HepG2 (cell line): ENCODE results near the gene ADH4. TPM values are rescaled to one million over a fixed set of nuclear protein-coding genes. Genes with fewer than 3 reads are reported as not detected.

ENCODE experiments used
- ATAC-seq: fragments of 200-7000 bp; cut with Tn5 transposase; 3 replicates; pipeline ENCODE4 v1.9.1; 2020; ENCODE audit warnings: mild to moderate bottlenecking, moderate library complexity
- BruUV-seq: library from RNA; stranded (reverse); fragments of 400-500 nt; replicated peaks from 2 replicates; lab custom pipeline; 2021; lab: Mats Ljungman, UMichigan
- CTCF ChIA-PET: fragments of 300-600 bp; formaldehyde crosslinking; extraction: SDS; loops from one replicate; lab custom pipeline; 2021; ENCODE audit warnings: low total read pairs, inconsistent platforms, low intra/inter-chr PET ratio; lab: Yijun Ruan, JAX
- POLR2A ChIA-PET: fragments of 350-600 bp; sonication (Branson Sonifier 250); formaldehyde crosslinking; loops from one replicate; lab custom pipeline; 2020; ENCODE audit warnings: antibody characterized with exemption, inconsistent platforms; lab: Yijun Ruan, JAX
- DNase-seq: peaks from one replicate; pipeline ENCODE4 v3.0.0-alpha.2; 2015; ENCODE audit warnings: low spot score
- FAIRE-seq: peaks from 3 replicates; lab custom pipeline; 2011; peaks lifted over from hg19 to GRCh38; lab: Jason Lieb, UNC
- H2AFZ ChIP-seq: one replicate; pipeline ENCODE4 v1.6.1; 2011; ENCODE audit warnings: low read length, inconsistent platforms
- H3K27ac ChIP-seq: fragments of 300-600 bp; 3 replicates; pipeline ENCODE4 v1.8.0; 2011; ENCODE audit warnings: mixed run types, mild to moderate bottlenecking, mixed read lengths, low read length, inconsistent platforms; ENCODE audit not compliant: insufficient read depth; ENCODE audit errors: extremely low read length
- H3K27me3 ChIP-seq, 2 experiments: fragments of 200-600 bp in 1 of 2; 2 replicates in 1 of 2; 3 replicates in 1 of 2; pipeline versions ENCODE4 v1.6.0 to v1.8.0; 2011; ENCODE audit warnings: low read length in 2 of 2, mild to moderate bottlenecking in 2 of 2, moderate library complexity in 2 of 2, inconsistent platforms in 1 of 2; ENCODE audit not compliant: insufficient read depth in 2 of 2, control insufficient read depth in 1 of 2
- H3K36me3 ChIP-seq, 2 experiments: fragments of 200-600 bp in 1 of 2; replicated peaks in 1 of 2; 2 replicates in 1 of 2; 3 replicates in 1 of 2; pipeline versions ENCODE4 v1.5.1 to v1.8.0; 2011; ENCODE audit warnings: low read length in 2 of 2, inconsistent platforms in 1 of 2; ENCODE audit not compliant: insufficient read depth in 2 of 2, control insufficient read depth in 1 of 2
- H3K4me1 ChIP-seq: 2 replicates; pipeline ENCODE4 v1.5.1; 2012; ENCODE audit warnings: low read length, inconsistent platforms; ENCODE audit not compliant: insufficient read depth
- H3K4me2 ChIP-seq: 2 replicates; pipeline ENCODE4 v1.6.0; 2011; ENCODE audit warnings: low read depth, low read length, inconsistent platforms
- H3K4me3 ChIP-seq, 3 experiments: fragments of 200-600 bp in 1 of 3; sonication (generic), shearing (Covaris generic) in 1 of 3; replicated peaks in 1 of 3; 2 replicates each; pipeline ENCODE4 v1.5.1; 2011 to 2016; ENCODE audit warnings: low read length in 3 of 3, inconsistent platforms in 2 of 3, low read depth in 2 of 3, mild to moderate bottlenecking in 2 of 3, control low read depth in 1 of 3, mixed read lengths in 1 of 3; ENCODE audit not compliant: insufficient read depth in 1 of 3
- H3K79me2 ChIP-seq: one replicate; pipeline ENCODE4 v1.6.1; 2011; ENCODE audit warnings: low read length, inconsistent platforms; ENCODE audit not compliant: insufficient read depth
- H3K9ac ChIP-seq: 2 replicates; pipeline ENCODE4 v1.6.0; 2011; ENCODE audit warnings: mild to moderate bottlenecking, low read depth, low read length, inconsistent platforms; ENCODE audit not compliant: insufficient read depth
- H3K9me3 ChIP-seq: 2 replicates; pipeline ENCODE4 v1.5.1; 2012; ENCODE audit warnings: mild to moderate bottlenecking, low read length
- H4K20me1 ChIP-seq: 2 replicates; pipeline ENCODE4 v1.6.0; 2011; ENCODE audit warnings: inconsistent platforms, mild to moderate bottlenecking, low read length, moderate library complexity; ENCODE audit not compliant: insufficient read depth
- ATRX ChIP-seq: sonication (generic); formaldehyde crosslinking; IDR thresholded peaks from 2 replicates; pipeline ENCODE4 v1.4.0; 2020; ENCODE audit warnings: missing genetic modification reagents, borderline replicate concordance
- CBFB ChIP-seq: sonication (generic); formaldehyde crosslinking; IDR thresholded peaks from 2 replicates; pipeline ENCODE4 v1.4.0; 2020; ENCODE audit warnings: missing genetic modification reagents
- FOXO4 ChIP-seq: sonication (generic); formaldehyde crosslinking; conservative IDR thresholded peaks from 2 replicates; pipeline ENCODE4 v1.8.1; 2023; ENCODE audit warnings: missing genetic modification reagents
- NFKB2 ChIP-seq: sonication (generic); formaldehyde crosslinking; IDR thresholded peaks from 2 replicates; pipeline ENCODE4 v1.4.0; 2020; ENCODE audit warnings: missing genetic modification reagents, borderline replicate concordance
- NR1H2 ChIP-seq: sonication (generic); formaldehyde crosslinking; IDR thresholded peaks from 2 replicates; pipeline ENCODE4 v1.8.1; 2022; ENCODE audit warnings: low read depth, missing genetic modification reagents, borderline replicate concordance
- PAWR ChIP-seq: sonication (generic); formaldehyde crosslinking; IDR thresholded peaks from 2 replicates; pipeline ENCODE4 v1.4.0; 2020; ENCODE audit warnings: missing genetic modification reagents, mild to moderate bottlenecking, borderline replicate concordance
- PBX2 ChIP-seq: IDR thresholded peaks from 2 replicates; pipeline ENCODE4 v1.6.1; 2016; ENCODE audit warnings: control low read depth
- PRDM4 ChIP-seq: sonication (generic); formaldehyde crosslinking; IDR thresholded peaks from 2 replicates; pipeline ENCODE4 v1.9.0; 2021; ENCODE audit warnings: missing genetic modification reagents, borderline replicate concordance
- REL ChIP-seq: sonication (generic); formaldehyde crosslinking; conservative IDR thresholded peaks from 2 replicates; pipeline ENCODE4 v1.8.0; 2022; ENCODE audit warnings: mild to moderate bottlenecking, missing genetic modification reagents, moderate library complexity
- ZNF124 ChIP-seq: sonication (generic); formaldehyde crosslinking; IDR thresholded peaks from 2 replicates; pipeline ENCODE4 v1.4.0; 2020; ENCODE audit warnings: missing genetic modification reagents
- ZNF362 ChIP-seq: sonication (generic); formaldehyde crosslinking; IDR thresholded peaks from 2 replicates; pipeline ENCODE4 v1.4.0; 2020; ENCODE audit warnings: missing genetic modification reagents, mild to moderate bottlenecking, borderline replicate concordance
- ZNF414 ChIP-seq: sonication (generic); formaldehyde crosslinking; IDR thresholded peaks from 2 replicates; pipeline ENCODE4 v1.5.0; 2020; ENCODE audit warnings: missing genetic modification reagents
- ZNF670 ChIP-seq: sonication (generic); formaldehyde crosslinking; IDR thresholded peaks from 2 replicates; pipeline ENCODE4 v1.8.0; 2022; ENCODE audit warnings: mild to moderate bottlenecking, missing genetic modification reagents, borderline replicate concordance
- ZNF691 ChIP-seq: sonication (generic); formaldehyde crosslinking; IDR thresholded peaks from 2 replicates; pipeline ENCODE4 v1.4.0; 2020; ENCODE audit warnings: missing genetic modification reagents, low read depth, mild to moderate bottlenecking, borderline replicate concordance
- ZNF724P ChIP-seq: sonication (generic); formaldehyde crosslinking; IDR thresholded peaks from 2 replicates; pipeline ENCODE4 v1.8.0; 2022; ENCODE audit warnings: missing genetic modification reagents, borderline replicate concordance
- ZNF772 ChIP-seq: sonication (generic); formaldehyde crosslinking; IDR thresholded peaks from 2 replicates; pipeline ENCODE4 v1.5.0; 2020; ENCODE audit warnings: mild to moderate bottlenecking, missing genetic modification reagents
- ZNF792 ChIP-seq: IDR thresholded peaks from 2 replicates; pipeline ENCODE4 v1.6.1; 2016
- ZSCAN31 ChIP-seq: sonication (generic); formaldehyde crosslinking; IDR thresholded peaks from 2 replicates; pipeline ENCODE4 v1.5.0; 2020; ENCODE audit warnings: low read depth, mild to moderate bottlenecking, missing genetic modification reagents
- WGBS: methylation state at CpG from one replicate; pipeline ENCODE4 v1.1.6; 2017; ENCODE audit warnings: low lambda C conversion rate; 5-methylcytosine and 5-hydroxymethylcytosine counted together
- in situ Hi-C: cut with HindIII; loops from 2 replicates; pipeline ENCODE4 v1.10.0; 2017; ENCODE audit warnings: low pct_unique_long_range_greater_than_20kb; ENCODE audit not compliant: extremely low pct_ligation_motif_present
- intact Hi-C: fragments of 100-400 bp; cut with micrococcal nuclease; formaldehyde crosslinking; loops from one replicate; pipeline ENCODE4 v1.10.0; 2022; ENCODE audit not compliant: unreplicated experiment
- polyA plus RNA-seq, 8 experiments: library from polyadenylated mRNA; depleted of rRNA in 3 of 8; stranded (reverse) in 7 of 8; unstranded in 1 of 8; fragments of >200 nt; fragmentation: Illumina TruSeq in 4 of 8; extraction: Trizol in 4 of 8; gene quantifications; 2 replicates each; pipeline versions ENCODE4 v1.2.1 to v1.2.3, GENCODE V29; 2011 to 2016; ENCODE audit warnings: low read depth in 4 of 8, missing spikeins in 1 of 8, mixed read lengths in 1 of 8; ENCODE audit not compliant: insufficient read depth in 1 of 8
- total RNA-seq, 5 experiments: library from RNA; depleted of rRNA; stranded (reverse); fragments of >200 nt; fragmentation: Illumina TruSeq; extraction: Trizol; gene quantifications; 2 replicates each; pipeline ENCODE4 v1.2.3, GENCODE V29; 2016; ENCODE audit warnings: low read depth in 1 of 5

The ADH4 gene
- total and polyA plus RNA-seq, 2 of the 13 experiments (the other 11 are each of a cell fraction or from before 2014, with no cell fraction given): 24.3 to 31.1 TPM

GRCh38 chr4:99179178-99179577 lies 35.1 kb upstream of the ADH4 start:
- no TSS peak for BruUV-seq
- Histone ChIP-seq H3K4me3 (no peak overlapping the region), H4K20me1 (no peaks in the 10 kb centered on the region), H3K27me3 (no peaks in the 10 kb centered on the region), H3K9ac (no peak overlapping the region), H3K79me2 (no peaks in the 10 kb centered on the region), H3K9me3 (peaks cover 13% of the 10 kb centered on the region; the same call in 1 of the 2 replicates), H2AFZ (no peak overlapping the region), H3K4me1 (peaks cover 9% of the 10 kb centered on the region; the same call in 1 of the 2 replicates), H3K27ac (no peak overlapping the region), H3K36me3 (no peaks in the 10 kb centered on the region), H3K4me2 (no peak overlapping the region)
- ChIA-PET POLR2A (no interaction called here), CTCF (no interaction called here)
- intact Hi-C loops: no loop called here
- in situ Hi-C loops: no loop called here
- WGBS: 80% methylated on average over 1 of the region's 2 CpGs
- ATAC-seq: no peak
- no peak for FAIRE-seq
- DNase-seq: no peak
- TF ChIP-seq CBFB (no peak), PRDM4 (CRISPR knock-in tag) (no peak), ZNF724P (CRISPR knock-in tag) (no peak), PBX2 (CRISPR knock-in tag) (no peak), PAWR (no peak), ZSCAN31 (CRISPR knock-in tag) (no peak), NFKB2 (CRISPR knock-in tag) (no peak), REL (CRISPR knock-in tag) (no peak), ZNF414 (CRISPR knock-in tag) (no peak), ZNF362 (CRISPR knock-in tag) (no peak), ATRX (CRISPR knock-in tag) (no peak), FOXO4 (CRISPR knock-in tag) (no peak), NR1H2 (CRISPR knock-in tag) (no peak), ZNF691 (CRISPR knock-in tag) (no peak), ZNF670 (no peak), ZNF792 (CRISPR knock-in tag) (no peak), ZNF124 (CRISPR knock-in tag) (no peak), ZNF772 (CRISPR knock-in tag) (no peak)
